GM18511 (cell line): Measurements from ENCODE around the gene SPATA12.
A peak's percentile ranks its signal among the peaks of the same experiment; 100 is the strongest.
"Not testable (repeated sequence)": the region's sequence is repeated elsewhere in the genome, so short reads cannot be mapped to it uniquely, and the experiment has no call there.

Experiments
- ATAC-seq: cut with Tn5 transposase; IDR thresholded peaks from one replicate; pipeline ENCODE4 v1.9.1; 2021; ENCODE audit warnings: mild to moderate bottlenecking, moderate library complexity; ENCODE audit not compliant: unreplicated experiment

The SPATA12 gene

GRCh38 chr3:57081173-57081572 is 20.7 kb downstream of the SPATA12 start:
- ATAC-seq, result no peak

- no peak for ATAC-seq
These were observed 22.0 kb downstream of the SPATA12 start for GRCh38 chr3:57082481-57082880.

GRCh38 chr3:57083266-57083995 is 23.0 kb downstream of the SPATA12 start:
- ATAC-seq, result not testable (repeated sequence)

- no peak for ATAC-seq
These were observed 24.7 kb downstream of the SPATA12 start for GRCh38 chr3:57085211-57085610.

- ATAC-seq, result no peak
These were observed 25.7 kb downstream of the SPATA12 start for GRCh38 chr3:57086201-57086600.

GRCh38 chr3:57087361-57088092 is 27.1 kb downstream of the SPATA12 start:
- no peak for ATAC-seq

GRCh38 chr3:57088503-57088902 is 28.0 kb downstream of the SPATA12 start:
- ATAC-seq, result no peak

- no peak for ATAC-seq
These were observed 28.6 kb downstream of the SPATA12 start for GRCh38 chr3:57089043-57089442.

- no peak for ATAC-seq
These were observed 31.2 kb downstream of the SPATA12 start for GRCh38 chr3:57091521-57092273.

- no peak for ATAC-seq
These were observed 33.0 kb downstream of the SPATA12 start for GRCh38 chr3:57093489-57093888.

GRCh38 chr3:57093971-57094535 is 33.6 kb downstream of the SPATA12 start:
- no peak for ATAC-seq

- ATAC-seq, result no peak
These were observed 34.1 kb downstream of the SPATA12 start for GRCh38 chr3:57094575-57094974.

GRCh38 chr3:57095363-57095762 is 34.9 kb downstream of the SPATA12 start:
- ATAC-seq, result no peak

GRCh38 chr3:57097536-57097935 is 37.1 kb downstream of the SPATA12 start:
- ATAC-seq, result no peak

- no peak for ATAC-seq
These were observed 38.2 kb downstream of the SPATA12 start for GRCh38 chr3:57098418-57099310.

- ATAC-seq, result peak; percentile 54
These were observed 39.7 kb downstream of the SPATA12 start for GRCh38 chr3:57100046-57100695.

- ATAC-seq, result no peak
These were observed 45.1 kb downstream of the SPATA12 start for GRCh38 chr3:57105585-57105984.

- ATAC-seq, result no peak
These were observed 48.2 kb downstream of the SPATA12 start for GRCh38 chr3:57108684-57109083.

- no peak for ATAC-seq
These were observed 49.2 kb downstream of the SPATA12 start for GRCh38 chr3:57109437-57110199.
